Measurements from ENCODE around the gene SMC6.

The SMC6 gene

DNA sequence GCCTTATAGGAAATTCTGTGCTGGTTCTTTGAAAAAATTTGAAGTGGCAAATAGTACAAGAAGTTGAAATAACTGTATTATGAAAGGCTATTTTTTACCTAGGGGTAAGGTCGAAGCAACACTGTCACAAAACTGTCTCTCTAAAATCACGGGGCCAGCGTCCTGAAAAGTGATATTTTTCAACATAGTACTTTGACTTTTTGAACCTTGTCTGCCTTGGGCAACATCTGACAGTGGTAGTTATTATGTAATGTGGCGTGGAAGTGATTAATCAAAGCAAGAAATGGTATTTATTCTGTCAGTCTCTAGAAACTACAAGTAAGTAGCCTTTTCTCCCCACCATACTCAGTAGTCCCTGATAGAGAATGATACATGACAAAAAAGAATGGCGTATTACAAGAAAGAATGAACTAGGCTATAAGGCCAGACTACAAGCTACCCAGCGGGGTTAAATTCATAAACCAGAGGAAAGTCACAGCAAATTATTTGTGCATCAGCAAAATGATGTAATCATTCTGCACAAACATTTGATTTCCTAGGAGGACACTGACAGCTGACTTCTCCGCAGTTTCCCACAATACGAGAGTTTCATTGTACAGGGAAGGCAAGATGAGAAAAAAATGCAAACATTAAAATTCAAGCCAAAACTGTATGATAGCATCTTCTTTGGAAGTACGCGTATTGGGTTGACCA, 10.2 kb upstream of the SMC6 start:
- no peak for DNase-seq

DNA sequence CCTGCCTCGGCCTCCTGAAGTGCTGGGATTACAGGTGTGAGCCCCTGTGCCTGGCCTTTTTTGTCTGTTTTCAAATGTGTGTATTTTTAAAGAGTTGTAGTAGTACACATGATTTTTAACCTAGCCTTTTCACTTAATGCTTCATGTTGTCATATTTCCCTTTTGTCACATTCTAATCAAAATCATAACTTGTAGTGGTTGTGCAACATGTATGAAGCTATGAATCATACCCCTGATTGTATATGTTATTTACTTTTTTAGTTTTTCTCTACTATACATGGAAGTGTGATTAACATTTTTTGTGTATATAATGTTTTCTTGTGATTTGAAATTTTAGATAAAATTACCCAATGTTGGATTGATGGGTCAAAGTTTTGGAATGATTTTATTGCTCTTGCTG, 8.8 kb upstream of the SMC6 start:
- no peak for DNase-seq

DNA sequence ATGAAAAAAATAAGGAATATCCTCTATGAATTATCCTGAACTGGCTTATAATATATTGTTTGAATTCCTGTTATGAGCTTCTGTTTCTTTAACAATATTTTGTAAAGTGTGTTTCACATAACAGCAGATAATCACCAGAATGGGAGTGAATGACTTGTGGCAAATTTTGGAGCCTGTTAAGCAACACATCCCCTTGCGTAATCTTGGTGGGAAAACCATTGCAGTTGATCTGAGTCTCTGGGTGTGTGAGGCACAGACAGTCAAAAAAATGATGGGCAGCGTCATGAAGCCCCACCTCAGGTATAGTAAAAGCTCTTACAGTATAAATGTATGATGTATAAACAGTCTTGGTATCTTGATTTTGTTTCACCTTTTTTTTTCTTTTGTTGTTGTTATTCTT, 6.2 kb upstream of the SMC6 start:
- DNase-seq = no peak

DNA sequence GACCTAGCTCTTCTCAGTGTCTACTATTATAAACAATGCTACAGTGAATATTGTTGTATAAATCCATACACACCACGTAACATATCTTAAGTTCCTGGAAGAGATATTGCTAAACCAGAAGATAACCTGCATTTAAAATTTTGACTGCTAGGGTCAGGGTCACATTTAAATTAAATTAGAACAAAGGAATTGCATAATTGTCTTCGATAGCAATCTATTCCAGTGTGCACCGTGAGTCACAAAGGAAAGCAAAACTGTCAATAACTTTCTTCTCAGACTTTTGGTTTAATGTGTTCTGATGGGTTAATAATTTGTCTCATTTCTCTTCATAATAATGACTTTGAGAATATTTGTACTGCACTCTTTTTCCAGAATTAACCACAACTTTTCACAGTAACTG, 4.5 kb upstream of the SMC6 start:
- DNase-seq = no peak

DNA sequence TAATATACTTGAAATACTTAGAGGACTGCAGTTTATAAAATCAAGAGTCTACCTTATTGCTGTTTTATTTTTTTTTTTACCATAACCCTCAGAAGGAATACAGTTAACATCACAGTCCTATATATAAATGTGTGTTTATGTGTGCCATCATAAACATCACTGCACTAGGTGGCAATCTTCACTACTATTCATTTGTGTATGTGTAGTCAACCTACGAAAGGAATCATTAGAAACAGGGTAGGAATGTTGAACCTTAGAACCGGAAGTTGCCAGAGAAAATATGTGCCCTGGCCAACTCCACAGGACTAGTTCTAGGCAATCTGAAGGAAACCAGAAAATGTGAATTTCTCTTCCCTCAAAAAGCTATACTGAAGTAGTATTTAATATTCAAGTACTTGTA, 3.7 kb upstream of the SMC6 start:
- DNase-seq = peak in 1 of 2 experiments; percentile 29

DNA sequence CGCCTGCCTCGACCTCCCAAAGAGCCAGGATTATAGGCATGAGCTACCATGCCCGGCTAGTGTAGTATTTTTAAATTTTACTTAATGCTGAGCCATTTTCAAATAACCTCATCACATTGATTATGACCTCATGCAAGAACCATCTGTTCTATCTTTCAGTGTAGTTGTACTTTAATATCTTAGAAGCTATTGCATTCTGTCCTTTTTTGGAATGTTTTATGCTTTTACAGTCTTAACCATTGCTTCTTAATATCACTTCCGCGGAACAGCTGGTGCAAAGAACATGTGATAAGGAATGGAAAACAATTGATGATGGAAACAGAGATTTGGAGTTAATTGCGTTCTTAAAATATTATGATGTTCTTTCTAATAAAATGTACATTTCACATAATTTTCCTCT, 3.1 kb upstream of the SMC6 start:
- peak; percentile 8 to 33 for DNase-seq

DNA sequence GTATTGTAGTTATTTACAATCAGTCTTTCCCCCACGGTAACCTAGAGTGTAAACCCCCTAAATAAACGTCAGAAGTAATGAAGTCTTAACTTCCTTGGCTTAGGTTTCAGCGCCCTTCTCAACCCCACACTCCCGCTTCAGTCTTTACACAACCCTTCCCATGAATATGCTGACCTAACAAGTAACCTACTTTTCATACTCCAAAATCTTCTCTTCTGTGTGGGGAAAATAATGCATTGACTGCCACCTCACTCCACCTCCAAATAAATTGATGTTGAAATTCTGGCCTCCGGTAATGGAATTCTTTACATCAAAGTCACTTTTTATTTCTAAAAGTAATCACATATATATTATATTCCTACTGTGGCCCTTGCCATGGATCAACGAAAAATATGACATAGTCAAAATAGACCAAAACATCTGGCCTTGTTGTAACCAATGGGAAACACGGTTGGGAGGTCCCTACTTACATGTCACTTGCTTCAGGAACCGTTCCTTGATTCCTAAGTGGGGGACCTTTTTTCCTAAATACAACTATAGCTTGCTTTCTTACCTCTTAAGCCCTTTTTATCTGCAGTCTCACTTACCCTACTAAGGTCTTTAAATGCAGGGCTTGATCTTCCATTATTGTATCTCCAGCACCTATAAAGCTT, 1.3 kb upstream of the SMC6 start:
- peak in 1 of 2 experiments; percentile 41 for DNase-seq

DNA sequence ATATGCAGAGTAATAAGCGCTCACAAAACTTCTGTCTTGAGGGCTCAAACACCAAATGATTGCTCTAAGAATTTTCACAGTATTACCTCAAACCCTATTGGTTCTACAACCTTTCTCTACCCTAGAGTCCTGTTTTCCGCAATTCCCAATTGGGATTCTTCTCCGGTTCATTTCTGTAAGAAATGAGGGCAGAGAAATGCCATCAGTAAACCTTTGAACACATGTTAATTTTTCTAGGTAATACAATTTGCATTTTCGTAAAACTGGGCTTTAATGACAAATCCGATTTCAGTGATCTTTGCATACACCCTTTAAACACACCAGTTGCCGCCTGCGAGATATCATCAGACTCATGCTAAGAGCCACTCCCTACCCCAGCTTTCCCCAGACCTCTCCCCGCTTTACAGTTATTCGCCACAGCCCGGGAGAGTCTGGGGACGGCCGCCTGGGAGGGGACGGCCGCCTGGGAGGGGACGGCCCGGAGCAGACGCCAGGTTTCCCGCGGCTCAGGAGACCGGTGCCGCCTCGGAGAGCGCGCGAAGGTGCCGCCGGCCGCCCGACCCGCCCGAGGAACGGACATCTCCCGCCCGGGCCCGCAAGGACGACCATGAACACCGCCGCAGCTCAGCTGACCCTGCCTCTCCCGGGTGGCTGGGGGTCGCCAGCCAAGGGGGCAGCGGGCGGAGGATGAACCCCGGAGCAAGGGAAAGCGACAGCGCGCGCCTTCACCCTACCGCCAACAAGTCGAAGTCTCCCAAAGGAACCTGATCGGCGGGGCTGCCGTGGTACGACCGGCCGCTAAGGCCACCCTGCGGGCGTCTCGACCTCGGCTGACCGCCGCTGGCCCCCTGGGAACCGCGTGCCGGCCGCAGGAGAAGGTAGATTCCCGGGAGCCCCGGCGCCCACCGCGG, 463 bp downstream of the SMC6 start:
- peak; percentile 20 to 59 for DNase-seq

DNA sequence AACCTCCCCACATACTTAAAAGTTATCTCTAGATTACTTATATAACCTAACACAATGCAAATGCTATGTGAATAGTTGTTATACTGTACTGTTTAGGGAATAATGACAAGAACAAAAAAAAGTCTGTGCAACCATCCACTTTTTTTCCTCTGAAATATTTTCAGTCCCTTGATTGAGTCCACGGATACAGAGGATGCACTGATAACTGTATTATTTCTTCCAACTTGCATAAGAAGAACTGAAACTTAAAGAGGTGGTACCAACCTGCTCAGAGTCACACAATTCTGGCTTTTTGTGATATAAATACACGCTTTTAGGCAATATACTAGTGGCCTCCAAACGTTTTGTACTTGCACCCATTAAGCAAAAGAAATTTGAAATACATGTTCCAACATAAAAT, 1.4 kb downstream of the SMC6 start:
- no peak for DNase-seq

DNA sequence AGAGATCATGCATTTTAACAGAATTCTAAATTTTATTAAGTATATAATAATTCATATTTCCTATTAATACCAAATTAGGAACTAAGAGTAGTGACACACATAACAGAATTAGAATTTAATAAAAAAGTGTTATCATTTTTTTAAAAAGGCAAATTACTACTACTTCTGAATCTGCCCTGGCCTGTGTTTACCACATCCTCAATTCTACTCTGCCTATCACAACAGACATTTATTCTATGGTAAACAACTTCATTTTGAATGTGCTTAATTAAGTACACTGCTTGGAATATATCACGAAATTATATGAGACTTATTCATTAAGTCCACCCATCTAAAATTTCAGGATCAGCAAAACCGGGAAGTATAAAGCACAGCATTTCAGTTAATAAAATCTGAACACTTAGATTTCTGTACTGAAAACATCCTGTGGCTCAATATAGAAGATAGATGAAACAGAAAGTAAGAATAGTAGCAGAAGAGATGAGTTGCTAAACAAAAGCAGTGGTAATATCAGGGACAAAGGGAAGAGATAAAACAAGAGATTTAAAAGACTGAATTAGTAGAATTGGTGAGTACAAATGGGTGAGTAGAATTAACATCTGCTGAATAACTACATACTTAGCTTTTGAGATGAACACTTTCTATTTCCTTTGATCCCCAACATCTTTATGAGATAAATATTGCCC, 3.7 kb downstream of the SMC6 start:
- DNase-seq = no peak

DNA sequence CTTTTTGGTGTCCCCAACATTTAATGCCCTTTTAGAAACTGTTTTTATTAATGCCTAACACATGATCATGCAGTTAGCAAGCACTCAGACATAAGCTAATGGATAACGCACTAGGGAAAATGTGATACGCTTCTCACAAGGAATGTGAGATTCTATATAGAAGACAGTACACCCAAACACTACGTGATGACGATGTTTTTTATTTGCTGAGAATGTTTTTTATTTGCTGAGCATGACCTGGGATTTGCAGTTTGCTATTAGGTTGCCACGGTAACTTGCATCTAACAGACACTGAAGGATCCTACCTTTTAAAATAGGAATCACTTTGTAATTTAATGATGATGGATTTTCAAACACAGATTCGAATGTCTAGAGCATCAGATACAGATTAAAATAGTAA, 4.9 kb downstream of the SMC6 start:
- no peak for DNase-seq

DNA sequence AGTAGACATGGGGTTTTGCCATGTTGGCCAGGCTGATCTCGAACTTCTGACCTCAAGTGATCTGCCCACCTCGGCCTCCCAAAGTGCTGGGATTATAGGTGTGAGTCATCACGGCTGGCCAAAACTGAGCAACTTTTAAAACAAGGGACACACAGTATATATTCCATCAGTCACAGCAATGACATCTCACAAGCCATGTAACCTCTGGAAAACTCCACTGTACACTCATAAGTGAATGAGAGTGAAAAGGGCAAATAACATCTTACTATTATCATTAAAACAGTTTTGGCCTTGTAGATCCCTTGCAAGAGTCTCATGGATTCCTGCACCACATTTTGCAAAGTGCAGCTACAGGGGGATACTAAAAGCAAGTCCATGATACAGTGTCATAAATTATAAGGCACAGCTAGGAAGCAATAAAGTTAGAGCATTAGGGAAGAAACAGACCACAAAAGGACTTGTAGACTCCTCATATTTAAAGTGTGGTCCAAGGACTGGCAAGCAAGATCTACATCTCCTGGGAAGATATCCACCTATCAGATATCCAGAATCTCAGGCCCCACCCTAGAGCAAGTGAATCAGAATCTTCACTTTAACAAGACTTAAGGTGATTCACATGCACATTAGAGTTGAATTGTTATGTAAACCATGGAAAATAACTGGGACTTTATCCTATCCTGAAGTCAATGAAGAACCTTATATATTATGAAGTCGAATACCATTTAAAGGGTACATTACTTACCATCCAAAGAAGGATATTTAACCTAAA, 5.7 kb downstream of the SMC6 start:
- DNase-seq = no peak

DNA sequence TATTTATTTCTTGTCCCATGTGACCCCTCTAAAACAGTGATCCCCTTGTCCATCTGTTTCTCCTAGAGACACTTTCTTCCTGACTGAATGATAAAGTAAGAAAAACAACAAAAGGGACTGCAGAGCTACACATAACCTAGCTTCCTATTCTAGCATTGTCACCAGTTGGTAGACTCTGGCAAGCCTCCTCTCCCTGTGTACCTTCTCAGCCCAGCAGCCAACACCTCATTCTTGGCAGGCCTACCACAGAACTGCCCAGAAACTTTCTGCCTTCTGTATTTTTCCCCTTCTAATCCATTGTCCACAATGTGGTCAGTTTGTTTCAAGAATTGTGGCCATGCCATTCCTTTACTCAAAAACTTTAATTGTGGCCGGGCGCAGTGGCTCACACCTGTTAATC, 13.4 kb downstream of the SMC6 start:
- no peak for DNase-seq

DNA sequence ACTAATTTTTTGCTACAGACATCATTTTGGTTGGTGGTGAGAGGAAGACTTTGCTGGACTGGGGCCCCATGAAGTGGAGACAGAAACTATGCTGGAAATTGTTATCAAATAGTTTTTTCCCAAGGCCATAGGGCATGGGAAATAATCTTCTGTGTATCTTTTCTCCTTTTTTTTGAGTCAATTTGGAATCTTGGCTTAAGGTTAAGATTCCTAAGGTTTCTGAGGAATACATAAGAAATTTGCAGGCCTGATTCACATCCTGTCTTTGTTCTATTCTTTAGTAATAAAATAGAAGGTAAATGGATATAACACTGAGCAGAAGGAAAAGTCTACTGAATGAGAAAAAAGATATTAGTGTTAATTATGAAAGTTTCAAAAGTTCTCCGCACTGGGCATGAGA, 16.6 kb downstream of the SMC6 start:
- DNase-seq = no peak

DNA sequence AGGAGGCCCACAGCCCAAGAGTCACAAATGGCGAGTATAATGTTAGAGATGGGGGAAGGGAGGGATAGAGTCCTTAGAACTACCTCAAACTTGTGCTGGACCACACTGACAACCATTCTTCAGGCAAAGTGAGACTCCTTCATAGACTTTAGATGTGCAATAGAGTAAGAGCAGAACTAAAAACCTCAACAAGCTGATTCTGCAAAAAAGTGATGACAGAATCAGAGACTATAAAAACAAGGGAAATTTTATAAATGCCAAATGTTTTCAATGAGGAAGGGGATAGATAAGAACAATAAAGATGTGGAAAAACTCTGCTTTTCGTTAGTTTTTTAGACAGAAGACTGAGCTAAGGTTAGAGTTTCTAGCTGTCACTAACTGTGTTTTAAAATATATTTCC, 17.7 kb downstream of the SMC6 start:
- DNase-seq = no peak

DNA sequence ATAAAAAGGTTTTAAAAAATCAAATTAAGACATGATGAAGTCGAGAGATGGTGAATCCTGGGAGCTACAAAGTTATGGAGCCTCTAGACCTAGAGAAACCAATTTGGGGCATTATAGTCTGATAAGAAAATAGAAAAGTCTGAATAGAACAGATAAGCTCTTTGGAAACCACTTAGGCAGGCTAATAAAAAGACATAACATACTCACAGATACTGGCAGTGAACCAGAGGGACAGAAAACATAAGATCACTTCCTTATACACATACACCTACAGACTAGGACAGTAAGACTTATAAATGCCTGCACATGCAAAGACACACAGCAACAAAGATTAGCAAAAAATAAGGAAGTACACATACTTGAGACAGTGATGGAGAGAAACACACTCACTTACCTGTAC, 20.0 kb downstream of the SMC6 start:
- no peak for DNase-seq

DNA sequence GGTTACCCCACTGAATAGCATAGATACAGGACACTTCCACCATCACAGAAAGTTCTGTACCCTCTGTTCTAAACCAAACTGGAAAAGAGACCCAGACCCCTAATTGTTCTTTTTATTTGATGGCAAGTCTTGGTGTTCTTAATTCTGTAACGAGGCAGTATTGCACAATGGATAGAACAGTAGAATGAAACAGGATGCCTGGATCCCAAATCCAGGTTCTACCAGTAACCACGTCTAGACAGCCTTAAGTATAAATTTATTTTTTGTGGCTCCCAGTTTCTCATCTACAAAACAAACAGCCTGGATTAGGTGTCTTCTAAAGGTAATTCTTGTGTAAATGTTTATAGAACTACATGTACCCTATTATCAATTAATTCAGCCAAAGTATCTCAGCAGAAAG, 23.7 kb downstream of the SMC6 start:
- no peak for DNase-seq

DNA sequence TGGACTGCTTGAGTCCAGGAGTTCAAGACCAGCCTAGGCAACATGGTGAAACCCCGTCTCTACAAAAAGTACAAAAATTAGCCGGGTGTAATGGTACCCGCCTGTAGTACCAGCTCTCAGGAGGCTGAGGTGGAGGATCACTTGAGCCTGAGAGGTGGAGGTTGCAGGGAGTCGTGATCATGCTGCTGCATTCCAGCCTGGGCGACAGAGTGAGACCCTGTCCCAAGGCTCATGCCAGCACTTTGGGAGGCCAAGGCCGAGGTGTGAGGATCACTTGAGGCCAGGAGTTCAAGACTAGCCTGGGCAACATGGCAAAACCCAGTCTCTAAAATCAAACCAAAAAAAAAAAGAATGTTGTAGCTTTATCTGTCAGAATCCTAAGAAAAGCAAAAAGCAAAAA, 25.4 kb downstream of the SMC6 start:
- DNase-seq = no peak

DNA sequence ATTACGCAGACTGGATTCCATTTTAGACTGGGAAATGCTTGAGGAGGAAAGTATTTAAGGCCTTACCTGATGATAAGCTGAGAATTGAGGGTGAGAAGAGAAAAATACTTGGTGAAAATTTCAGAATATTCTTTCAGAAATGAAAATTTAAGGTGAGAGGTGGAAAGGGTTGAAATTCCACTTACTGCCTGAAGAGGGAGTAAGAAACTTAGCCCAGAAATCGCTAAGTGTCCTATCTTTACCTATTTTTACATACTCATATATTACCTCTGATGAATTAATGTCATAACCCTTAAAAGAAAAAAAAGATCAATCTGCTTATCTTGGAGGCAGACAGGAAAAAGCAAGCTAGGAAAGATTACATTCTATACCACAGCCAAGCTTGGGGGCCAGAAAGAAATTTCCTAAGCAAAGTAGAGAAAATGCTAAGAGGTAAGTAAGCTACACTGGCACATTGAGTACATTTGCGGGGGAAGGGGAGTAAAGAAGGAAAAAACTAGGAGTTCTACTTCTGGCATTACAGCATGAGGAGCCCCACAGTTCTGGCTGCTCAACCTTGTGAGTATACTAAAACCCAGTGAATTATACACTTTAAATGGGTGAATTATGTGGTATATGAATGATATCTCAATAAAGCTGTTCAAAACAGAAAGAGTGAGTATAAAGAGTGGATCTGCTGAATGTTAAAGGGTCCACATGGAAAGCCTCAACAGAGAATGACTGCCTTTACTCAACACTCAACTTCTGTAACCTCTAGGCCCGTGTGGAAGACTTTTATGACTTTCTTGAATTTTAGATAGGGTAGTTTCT, 33.8 kb downstream of the SMC6 start:
- peak in 1 of 2 experiments; percentile 24 for DNase-seq

DNA sequence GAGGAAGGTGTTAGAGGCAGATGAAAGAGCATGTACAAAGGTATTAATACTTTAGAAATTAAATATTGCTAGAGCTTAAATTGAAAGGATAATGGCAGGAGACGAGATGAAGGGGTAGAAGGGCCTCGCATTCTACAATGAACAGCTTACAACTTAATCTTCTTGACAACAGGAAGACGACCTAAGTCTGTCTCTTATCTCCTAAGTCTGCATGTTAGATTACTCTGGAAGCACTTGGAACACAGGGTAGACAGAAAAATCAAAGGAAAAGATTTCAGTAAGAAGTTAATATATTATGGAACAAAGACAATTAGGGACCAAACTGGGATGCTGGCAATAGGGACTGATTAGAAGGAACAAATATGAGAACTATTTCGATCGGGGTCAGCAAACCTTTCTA, 34.9 kb downstream of the SMC6 start:
- no peak for DNase-seq

DNA sequence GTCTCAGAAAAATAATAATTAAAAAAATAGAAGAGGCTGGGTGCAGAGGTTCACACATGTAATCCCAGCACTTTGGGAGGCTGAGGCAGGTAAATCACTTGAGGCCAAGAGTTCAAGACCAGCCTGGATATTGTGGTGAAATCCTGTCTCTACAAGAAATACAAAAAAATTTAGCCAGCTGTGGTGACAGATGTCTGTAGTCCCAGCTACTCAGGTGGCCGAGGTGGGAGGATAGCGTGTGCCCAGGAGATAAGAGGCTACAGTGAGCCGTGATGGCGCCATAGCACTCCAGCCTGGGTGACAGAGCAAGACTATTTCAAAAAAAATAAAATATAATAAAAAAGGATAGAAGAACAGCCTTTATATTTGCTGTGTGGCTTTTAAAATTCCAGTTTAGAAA, 35.9 kb downstream of the SMC6 start:
- peak in 1 of 2 experiments; percentile 12 for DNase-seq

DNA sequence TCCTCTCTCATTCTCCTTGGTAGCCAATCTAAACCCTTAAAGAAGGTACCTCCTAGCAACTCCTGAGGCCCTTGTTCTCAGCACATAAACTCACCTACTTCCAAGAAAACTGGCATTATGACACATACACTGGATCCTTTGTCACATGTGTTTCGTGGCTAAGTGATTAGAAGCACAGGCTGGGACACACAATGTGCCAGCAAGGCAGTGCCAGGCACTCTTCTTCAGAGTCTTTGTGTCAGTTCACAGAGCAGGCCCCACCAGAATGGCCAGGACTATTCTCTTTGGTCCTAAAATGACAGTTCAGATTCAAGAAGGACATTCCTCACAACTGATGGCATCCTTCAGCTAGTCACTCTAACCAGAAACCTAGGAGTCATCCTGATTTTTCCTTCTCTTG, 40.3 kb downstream of the SMC6 start:
- DNase-seq = no peak

Measured in NCI-H524 (cell line).